Fibroblast of lung (primary cell): ENCODE data around the gene ENO3. TPM values are rescaled to one million over a fixed set of nuclear protein-coding genes. Genes with fewer than 3 reads are reported as not detected.

ENCODE experiments used
- DNase-seq, 2 donors: peaks; one replicate each; pipeline versions ENCODE4 v3.0.0 to v3.0.0-alpha.2; 2010; ENCODE audit warnings: low read depth in 2 of 2
- H2AFZ ChIP-seq: 2 replicates; pipeline ENCODE4 v1.5.1; 2012; ENCODE audit warnings: low read length, control low read depth, inconsistent platforms
- H3K27ac ChIP-seq: 2 replicates; pipeline ENCODE4 v1.5.1; 2011; ENCODE audit warnings: low read length, control low read depth; ENCODE audit not compliant: insufficient read depth
- H3K27me3 ChIP-seq: 2 replicates; pipeline ENCODE4 v1.5.1; 2011; ENCODE audit warnings: mild to moderate bottlenecking, low read length; ENCODE audit not compliant: control insufficient read depth, insufficient read depth
- H3K36me3 ChIP-seq: 2 replicates; pipeline ENCODE4 v1.5.1; 2011; ENCODE audit warnings: low read length; ENCODE audit not compliant: control insufficient read depth, insufficient read depth
- H3K4me1 ChIP-seq: 2 replicates; pipeline ENCODE4 v1.5.1; 2011; ENCODE audit warnings: low read length; ENCODE audit not compliant: control insufficient read depth, insufficient read depth; ENCODE audit errors: extremely low read depth
- H3K4me2 ChIP-seq: 2 replicates; pipeline ENCODE4 v1.5.1; 2011; ENCODE audit warnings: low read length, control low read depth; ENCODE audit not compliant: insufficient read depth; ENCODE audit errors: extremely low read depth
- H3K4me3 ChIP-seq, 4 experiments: fragments of 200-600 bp in 1 of 4; sonication (generic) in 1 of 4; replicated peaks in 1 of 4; 2 replicates each; pipeline ENCODE4 v1.5.1; 2011 to 2016; ENCODE audit warnings: low read length in 4 of 4, low read depth in 3 of 4, mild to moderate bottlenecking in 3 of 4, control low read depth in 2 of 4, inconsistent platforms in 1 of 4, mixed read lengths in 1 of 4; ENCODE audit not compliant: insufficient read depth in 1 of 4; ENCODE audit errors: control extremely low read depth in 1 of 4
- H3K79me2 ChIP-seq: 2 replicates; pipeline ENCODE4 v1.5.1; 2012; ENCODE audit warnings: mild to moderate bottlenecking, low read length, inconsistent platforms; ENCODE audit not compliant: control insufficient read depth, insufficient read depth
- H3K9ac ChIP-seq: 2 replicates; pipeline ENCODE4 v1.5.1; 2011; ENCODE audit warnings: mild to moderate bottlenecking, low read length, control low read depth; ENCODE audit not compliant: insufficient read depth
- H3K9me3 ChIP-seq: 2 replicates; pipeline ENCODE4 v1.5.1; 2012; ENCODE audit warnings: low read depth, low read length; ENCODE audit not compliant: control insufficient read depth, insufficient read depth
- H4K20me1 ChIP-seq: 2 replicates; pipeline ENCODE4 v1.5.1; 2011; ENCODE audit warnings: low read length; ENCODE audit not compliant: control insufficient read depth, insufficient read depth; ENCODE audit errors: extremely low read depth
- EZH2 ChIP-seq: IDR thresholded peaks from 2 replicates; pipeline ENCODE4 v1.5.1; 2012; ENCODE audit warnings: low read length, control low read depth, mild to moderate bottlenecking; ENCODE audit errors: missing control alignments
- polyA plus RNA-seq, 2 donors: library from polyadenylated mRNA; depleted of rRNA in 1 of 2; stranded (reverse) in 1 of 2; unstranded in 1 of 2; fragments of >200 nt; gene quantifications; 2 replicates each; pipeline ENCODE4 v1.2.1, GENCODE V29; 2011 to 2012; ENCODE audit warnings: missing spikeins in 1 of 2
- total RNA-seq: library from RNA; depleted of rRNA; stranded (reverse); fragments of >200 nt; gene quantifications from 2 replicates; pipeline ENCODE4 v1.2.1, GENCODE V29; 2014
- TF ChIP-seq, protein P1 (sequence below), 2 donors: IDR thresholded peaks in 1 of 2; conservative IDR thresholded peaks in 1 of 2; 1 replicate in 1 of 2; 2 replicates in 1 of 2; pipeline ENCODE4 v1.5.1; 2011 to 2012; ENCODE audit warnings: low read length in 2 of 2, control low read depth in 1 of 2, inconsistent platforms in 1 of 2, low read depth in 1 of 2, mild to moderate bottlenecking in 1 of 2

ENO3 gene
- total and polyA plus RNA-seq, 2 donors (not counting 1 experiment from before 2014, with no cell fraction given) = 2.0 to 4.3 TPM

DNA sequence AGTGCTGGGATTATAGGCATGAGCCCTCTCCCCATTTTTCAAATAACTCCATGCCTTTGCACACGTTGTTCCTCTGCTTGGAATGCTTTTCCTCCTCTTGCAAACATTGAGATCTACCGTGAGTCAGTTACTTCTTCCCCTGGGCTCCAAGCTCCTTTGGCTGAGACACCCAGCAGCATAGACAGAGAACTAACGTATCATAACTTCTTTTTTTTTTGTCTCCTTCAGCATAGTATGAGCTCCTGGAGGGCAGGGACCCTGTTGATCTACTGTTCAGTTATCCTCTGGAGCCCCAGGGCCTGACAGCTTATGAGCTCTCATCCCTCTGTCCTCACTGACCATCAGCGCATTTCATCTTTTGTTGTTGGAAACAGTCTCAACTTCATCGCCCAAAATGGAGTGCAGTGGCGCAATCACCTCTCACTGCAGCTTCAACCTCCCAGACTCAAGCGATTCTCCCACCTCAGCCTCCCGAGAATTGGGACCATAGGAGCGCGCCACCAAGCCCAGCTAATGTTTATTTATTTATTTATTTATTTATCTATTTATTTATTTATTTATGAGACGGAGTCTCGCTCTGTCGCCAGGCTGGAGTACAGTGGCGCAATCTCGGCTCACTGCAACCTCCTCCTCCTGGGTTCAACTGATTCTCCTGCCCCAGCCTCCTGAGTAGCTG, 14.5 kb downstream of the ENO3 start:
- Histone ChIP-seq H3K4me3 (no peak overlapping the region), H3K79me2 (peaks cover 15% of the 10 kb centered on the region), H3K4me1 (peaks cover 19% of the 10 kb centered on the region), H2AFZ (no peak overlapping the region), H3K36me3 (peaks cover 3% of the 10 kb centered on the region), H3K9me3 (no peaks in the 10 kb centered on the region), H3K27ac (no peak overlapping the region), H3K4me2 (no peak overlapping the region), H4K20me1 (no peaks in the 10 kb centered on the region), H3K9ac (no peak overlapping the region), H3K27me3 (no peaks in the 10 kb centered on the region)
- no peak for DNase-seq
- no peak for TF ChIP-seq EZH2
- TF ChIP-seq, protein P1, sequence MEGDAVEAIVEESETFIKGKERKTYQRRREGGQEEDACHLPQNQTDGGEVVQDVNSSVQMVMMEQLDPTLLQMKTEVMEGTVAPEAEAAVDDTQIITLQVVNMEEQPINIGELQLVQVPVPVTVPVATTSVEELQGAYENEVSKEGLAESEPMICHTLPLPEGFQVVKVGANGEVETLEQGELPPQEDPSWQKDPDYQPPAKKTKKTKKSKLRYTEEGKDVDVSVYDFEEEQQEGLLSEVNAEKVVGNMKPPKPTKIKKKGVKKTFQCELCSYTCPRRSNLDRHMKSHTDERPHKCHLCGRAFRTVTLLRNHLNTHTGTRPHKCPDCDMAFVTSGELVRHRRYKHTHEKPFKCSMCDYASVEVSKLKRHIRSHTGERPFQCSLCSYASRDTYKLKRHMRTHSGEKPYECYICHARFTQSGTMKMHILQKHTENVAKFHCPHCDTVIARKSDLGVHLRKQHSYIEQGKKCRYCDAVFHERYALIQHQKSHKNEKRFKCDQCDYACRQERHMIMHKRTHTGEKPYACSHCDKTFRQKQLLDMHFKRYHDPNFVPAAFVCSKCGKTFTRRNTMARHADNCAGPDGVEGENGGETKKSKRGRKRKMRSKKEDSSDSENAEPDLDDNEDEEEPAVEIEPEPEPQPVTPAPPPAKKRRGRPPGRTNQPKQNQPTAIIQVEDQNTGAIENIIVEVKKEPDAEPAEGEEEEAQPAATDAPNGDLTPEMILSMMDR (conservative IDR thresholded peaks at IDR 0.05 in 1 of 2, IDR thresholded peaks at IDR 0.05 in 1 of 2; ENCODE audit: low read depth in 1 of 2, low read length in 2 of 2) = no peak

DNA sequence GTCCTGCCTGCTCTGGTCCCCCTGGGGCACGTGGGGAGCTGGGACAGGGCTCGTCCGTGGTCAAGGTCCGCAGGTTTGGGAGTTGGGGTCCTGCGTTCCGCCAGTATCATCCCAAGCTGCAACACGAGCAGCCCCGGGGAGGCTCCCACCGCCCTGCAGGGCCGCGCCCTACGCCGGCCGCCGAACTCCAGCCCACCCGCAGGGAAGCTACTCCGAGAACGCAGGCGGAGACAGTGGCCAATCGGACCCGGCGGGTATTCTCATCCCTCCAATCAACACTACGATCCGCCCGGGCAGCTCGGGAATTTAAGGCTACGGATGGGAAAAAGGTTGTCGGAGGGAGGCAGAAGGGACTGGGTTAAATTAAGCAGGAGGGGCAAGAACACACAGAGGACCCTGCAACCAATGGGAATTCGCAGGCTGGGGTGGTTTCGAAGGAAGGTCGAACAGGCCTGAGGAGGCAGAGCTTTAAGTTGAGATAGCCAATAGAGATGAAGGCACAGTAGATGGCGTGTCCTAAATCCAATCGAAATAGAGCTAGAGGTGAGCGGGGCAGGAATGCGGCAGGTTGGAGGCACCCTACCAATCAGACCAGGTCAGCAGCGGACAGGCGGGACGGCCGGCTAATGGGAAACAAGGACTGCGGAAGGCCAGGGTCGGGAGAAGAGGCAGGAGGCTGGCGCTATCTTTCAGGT, 16.1 kb downstream of the ENO3 start:
- TF ChIP-seq EZH2 = no peak
- TF ChIP-seq, protein P1 (conservative IDR thresholded peaks at IDR 0.05 in 1 of 2, IDR thresholded peaks at IDR 0.05 in 1 of 2; ENCODE audit: low read depth in 1 of 2, low read length in 2 of 2) = no peak
- peaks cover 15% of the 10 kb centered on the region for H3K79me2 ChIP-seq
- no peaks in the 10 kb centered on the region for H3K9me3 ChIP-seq
- peaks cover 19% of the 10 kb centered on the region for H3K4me1 ChIP-seq
- H4K20me1 ChIP-seq = no peaks in the 10 kb centered on the region
- no peak overlapping the region for H2AFZ ChIP-seq
- peak overlapping the region; percentile 88 for H3K9ac ChIP-seq
- H3K27me3 ChIP-seq = no peaks in the 10 kb centered on the region
- H3K4me2 ChIP-seq = peak overlapping the region; percentile 100
- H3K27ac ChIP-seq = peak overlapping the region; percentile 97
- H3K4me3 ChIP-seq = peak overlapping the region; percentile 71 to 87 (median 86)
- peak; percentile 100 for DNase-seq
- H3K36me3 ChIP-seq = peaks cover 6% of the 10 kb centered on the region
